ENCODE measurements around the gene MPIG6B.

DNA sequence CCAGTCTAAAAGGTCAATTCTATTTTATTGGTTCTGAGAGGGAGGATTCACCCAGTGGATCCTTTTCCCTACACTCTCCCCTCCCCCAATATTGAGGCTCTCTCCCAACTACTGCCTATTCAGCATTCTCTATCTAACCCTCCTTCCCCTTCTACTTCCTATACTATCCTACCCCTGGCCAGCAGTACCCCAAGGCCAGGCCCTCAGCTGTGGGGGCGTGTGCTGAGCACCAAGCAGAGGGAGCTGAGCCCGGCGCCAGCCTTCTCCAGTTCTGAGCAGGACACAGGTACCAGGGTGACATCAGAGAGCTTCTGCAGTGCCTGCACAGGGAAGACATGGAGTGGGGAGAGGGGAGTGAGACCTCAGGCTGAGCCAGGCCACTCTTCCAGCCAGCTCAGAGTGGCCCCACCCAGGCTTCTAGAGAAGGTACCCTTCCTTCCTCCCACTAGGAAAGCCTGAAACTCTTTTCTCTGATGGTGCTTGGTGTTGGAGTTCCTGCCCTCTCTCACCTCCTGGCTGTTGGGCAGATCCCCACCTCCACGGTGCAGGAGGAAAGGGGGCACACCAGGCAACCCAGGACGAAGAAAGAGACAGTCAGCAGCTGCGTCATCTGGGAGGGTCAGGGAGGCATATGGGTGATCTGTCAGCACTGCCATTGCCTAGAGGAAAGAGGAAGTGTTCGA lies 4.0 kb downstream of the MPIG6B start:
- TF ChIP-seq, protein P1, sequence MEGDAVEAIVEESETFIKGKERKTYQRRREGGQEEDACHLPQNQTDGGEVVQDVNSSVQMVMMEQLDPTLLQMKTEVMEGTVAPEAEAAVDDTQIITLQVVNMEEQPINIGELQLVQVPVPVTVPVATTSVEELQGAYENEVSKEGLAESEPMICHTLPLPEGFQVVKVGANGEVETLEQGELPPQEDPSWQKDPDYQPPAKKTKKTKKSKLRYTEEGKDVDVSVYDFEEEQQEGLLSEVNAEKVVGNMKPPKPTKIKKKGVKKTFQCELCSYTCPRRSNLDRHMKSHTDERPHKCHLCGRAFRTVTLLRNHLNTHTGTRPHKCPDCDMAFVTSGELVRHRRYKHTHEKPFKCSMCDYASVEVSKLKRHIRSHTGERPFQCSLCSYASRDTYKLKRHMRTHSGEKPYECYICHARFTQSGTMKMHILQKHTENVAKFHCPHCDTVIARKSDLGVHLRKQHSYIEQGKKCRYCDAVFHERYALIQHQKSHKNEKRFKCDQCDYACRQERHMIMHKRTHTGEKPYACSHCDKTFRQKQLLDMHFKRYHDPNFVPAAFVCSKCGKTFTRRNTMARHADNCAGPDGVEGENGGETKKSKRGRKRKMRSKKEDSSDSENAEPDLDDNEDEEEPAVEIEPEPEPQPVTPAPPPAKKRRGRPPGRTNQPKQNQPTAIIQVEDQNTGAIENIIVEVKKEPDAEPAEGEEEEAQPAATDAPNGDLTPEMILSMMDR (IDR thresholded peaks at IDR 0.05) = no peak
- no peak for TF ChIP-seq POLR2A (IDR thresholded peaks at IDR 0.05)

Data from body of pancreas (tissue), 4 donors.